GM12891 (cell line): ENCODE data around the gene CFB.

Experiments used
- POLR2A ChIP-seq: IDR thresholded peaks from 2 replicates; pipeline ENCODE4 v1.6.1; 2011; ENCODE audit warnings: low read depth, low read length, control low read depth
- POLR2AphosphoS5 ChIP-seq: IDR thresholded peaks from 2 replicates; pipeline ENCODE4 v1.6.1; 2011; ENCODE audit warnings: low read depth, low read length, control low read depth

- TF ChIP-seq POLR2AphosphoS5 (no peak; the same call in 1 of the 2 replicates), POLR2A (no peak)
These were observed 44.9 kb upstream of the CFB start for GRCh38 chr6:31900917-31901414.
